H1 (cell line): Measurements from ENCODE around the gene C19orf18. TPM values are rescaled to one million over a fixed set of nuclear protein-coding genes. Genes with fewer than 3 reads are reported as not detected.

Source experiments
- CTCF ChIA-PET: fragments of 300-600 bp; sonication (Branson Sonifier 250); formaldehyde crosslinking; loops from one replicate; lab custom pipeline; 2021; ENCODE audit not compliant: partially characterized antibody; lab: Charles Lee
- POLR2A ChIA-PET: fragments of 300-600 bp; sonication (Branson Sonifier 250); formaldehyde crosslinking; loops from one replicate; lab custom pipeline; 2021; ENCODE audit warnings: inconsistent platforms; ENCODE audit not compliant: partially characterized antibody; lab: Charles Lee
- DNase-seq, 2 experiments: peaks; one replicate each; pipeline versions ENCODE4 v3.0.0 to v3.0.0-alpha.2; 2010 to 2022; ENCODE audit warnings: low spot score in 2 of 2, low read depth in 1 of 2, mixed read lengths in 1 of 2
- FAIRE-seq: peaks from 2 replicates; lab custom pipeline; 2011; peaks lifted over from hg19 to GRCh38; lab: Jason Lieb, UNC
- H2AFZ ChIP-seq: 2 replicates; pipeline ENCODE4 v1.8.1; 2012; ENCODE audit warnings: low read length, inconsistent platforms
- H2AK5ac ChIP-seq: 2 replicates; pipeline ENCODE4 v1.6.1; 2013; ENCODE audit warnings: low read depth, low read length
- H2BK120ac ChIP-seq: replicated peaks from 2 replicates; pipeline ENCODE3; 2013; ENCODE audit warnings: low read depth, low read length, inconsistent platforms
- H2BK12ac ChIP-seq: 2 replicates; pipeline ENCODE4 v1.6.1; 2013; ENCODE audit warnings: low read depth, low read length
- H2BK15ac ChIP-seq: 2 replicates; pipeline ENCODE4 v1.6.1; 2013; ENCODE audit warnings: low read length
- H2BK20ac ChIP-seq: 2 replicates; pipeline ENCODE4 v1.6.1; 2013; ENCODE audit warnings: low read length
- H2BK5ac ChIP-seq: 2 replicates; pipeline ENCODE4 v1.6.1; 2013; ENCODE audit warnings: low read depth, low read length
- H3K14ac ChIP-seq: 2 replicates; pipeline ENCODE4 v1.6.1; 2013; ENCODE audit warnings: inconsistent platforms; ENCODE audit not compliant: insufficient read length
- H3K18ac ChIP-seq: 2 replicates; pipeline ENCODE4 v1.6.1; 2013; ENCODE audit warnings: low read length; ENCODE audit errors: extremely low read depth
- H3K23ac ChIP-seq: 2 replicates; pipeline ENCODE4 v1.6.1; 2013; ENCODE audit warnings: inconsistent platforms; ENCODE audit not compliant: insufficient read length
- H3K23me2 ChIP-seq: 2 replicates; pipeline ENCODE4 v1.6.1; 2013; ENCODE audit warnings: low read depth, low read length
- H3K27ac ChIP-seq: 2 replicates; pipeline ENCODE4 v1.6.1; 2011; ENCODE audit warnings: low read depth, low read length, inconsistent platforms
- H3K27me3 ChIP-seq, 4 experiments: replicated peaks in 1 of 4; 1 replicate in 1 of 4; 2 replicates in 3 of 4; pipeline versions ENCODE4 v1.6.1 to v1.8.1; 2011 to 2013; ENCODE audit warnings: low read length in 3 of 4, mild to moderate bottlenecking in 3 of 4, inconsistent platforms in 2 of 4, mixed read lengths in 2 of 4, moderate library complexity in 1 of 4; ENCODE audit not compliant: control insufficient read depth in 3 of 4, insufficient read depth in 3 of 4; ENCODE audit errors: extremely low read depth in 1 of 4
- H3K36me3 ChIP-seq, 4 experiments: 2 replicates each; pipeline versions ENCODE4 v1.6.1 to v1.8.1; 2011 to 2013; ENCODE audit warnings: mild to moderate bottlenecking in 4 of 4, low read length in 3 of 4, moderate library complexity in 2 of 4, control low read depth in 1 of 4, inconsistent platforms in 1 of 4; ENCODE audit not compliant: insufficient read depth in 4 of 4, control insufficient read depth in 2 of 4
- H3K4ac ChIP-seq: replicated peaks from 2 replicates; pipeline ENCODE3; 2013; ENCODE audit warnings: low read length, low read depth, mixed read lengths, inconsistent platforms; ENCODE audit not compliant: insufficient read length
- H3K4me1 ChIP-seq, 4 experiments: replicated peaks in 1 of 4; 1 replicate in 1 of 4; 2 replicates in 3 of 4; pipeline versions ENCODE4 v1.6.1 to v1.8.1; 2011 to 2013; ENCODE audit warnings: low read length in 3 of 4, inconsistent platforms in 2 of 4, mixed read lengths in 1 of 4; ENCODE audit not compliant: insufficient read depth in 4 of 4, control insufficient read depth in 3 of 4
- H3K4me2 ChIP-seq, 2 experiments: 2 replicates each; pipeline versions ENCODE4 v1.6.1 to v1.8.1; 2011 to 2013; ENCODE audit warnings: low read depth in 2 of 2, low read length in 2 of 2, control low read depth in 1 of 2, inconsistent platforms in 1 of 2, mild to moderate bottlenecking in 1 of 2; ENCODE audit not compliant: insufficient read depth in 1 of 2
- H3K4me3 ChIP-seq, 4 experiments: fragments of 200-600, 300-600 bp in 1 of 4; sonication (generic), shearing (Covaris generic), sonication (Bioruptor Twin) in 1 of 4; 2 replicates each; pipeline versions ENCODE4 v1.5.1 to v1.8.1; 2011 to 2016; ENCODE audit warnings: low read length in 4 of 4, low read depth in 3 of 4, control low read depth in 2 of 4, inconsistent platforms in 2 of 4, mild to moderate bottlenecking in 2 of 4, mixed read lengths in 1 of 4, moderate library complexity in 1 of 4; ENCODE audit not compliant: insufficient read depth in 2 of 4; ENCODE audit errors: extremely low read depth in 1 of 4
- H3K56ac ChIP-seq: replicated peaks from 2 replicates; pipeline ENCODE3; 2013; ENCODE audit warnings: low read depth, mild to moderate bottlenecking, mixed read lengths, low read length, inconsistent platforms; ENCODE audit not compliant: insufficient read length
- H3K79me1 ChIP-seq: 2 replicates; pipeline ENCODE4 v1.6.1; 2013; ENCODE audit warnings: low read depth, low read length, control low read depth
- H3K79me2 ChIP-seq, 2 experiments: 2 replicates each; pipeline versions ENCODE4 v1.6.1 to v1.8.1; 2012 to 2013; ENCODE audit warnings: low read length in 2 of 2, mild to moderate bottlenecking in 2 of 2, inconsistent platforms in 1 of 2; ENCODE audit not compliant: insufficient read depth in 2 of 2, control insufficient read depth in 1 of 2
- H3K9ac ChIP-seq, 4 experiments: replicated peaks in 1 of 4; 1 replicate in 1 of 4; 2 replicates in 3 of 4; pipeline versions ENCODE4 v1.6.1 to v1.8.1; 2011 to 2013; ENCODE audit warnings: low read depth in 3 of 4, low read length in 3 of 4, control low read depth in 2 of 4, mild to moderate bottlenecking in 2 of 4, moderate library complexity in 2 of 4, inconsistent platforms in 1 of 4; ENCODE audit errors: extremely low read depth in 1 of 4
- H3K9me3 ChIP-seq, 2 experiments: 2 replicates each; pipeline versions ENCODE4 v1.6.1 to v1.8.1; 2012 to 2013; ENCODE audit warnings: mild to moderate bottlenecking in 2 of 2, moderate library complexity in 2 of 2, control low read depth in 1 of 2, inconsistent platforms in 1 of 2, low read depth in 1 of 2, low read length in 1 of 2, mixed read lengths in 1 of 2; ENCODE audit not compliant: insufficient read depth in 2 of 2
- H4K20me1 ChIP-seq, 2 experiments: replicated peaks in 1 of 2; 2 replicates each; pipeline versions ENCODE3 to v1.8.1; 2011 to 2013; ENCODE audit warnings: inconsistent platforms in 2 of 2, low read length in 2 of 2, mild to moderate bottlenecking in 1 of 2; ENCODE audit not compliant: insufficient read depth in 2 of 2, control insufficient read depth in 1 of 2
- H4K5ac ChIP-seq: 2 replicates; pipeline ENCODE4 v1.6.1; 2013; ENCODE audit warnings: low read length, low read depth, mixed read lengths, inconsistent platforms; ENCODE audit not compliant: insufficient read length
- H4K8ac ChIP-seq: 2 replicates; pipeline ENCODE4 v1.8.0; 2013; ENCODE audit warnings: mild to moderate bottlenecking, moderate library complexity, low read length, inconsistent platforms; ENCODE audit not compliant: insufficient read depth; ENCODE audit errors: extremely low read depth
- H4K91ac ChIP-seq: replicated peaks from 2 replicates; pipeline ENCODE3; 2013; ENCODE audit warnings: low read length, mixed read lengths, inconsistent platforms; ENCODE audit not compliant: insufficient read length
- BCL11A ChIP-seq, 2 experiments: IDR thresholded peaks; one replicate each; pipeline ENCODE4 v1.6.1; 2011; ENCODE audit warnings: low read depth in 2 of 2, low read length in 2 of 2, mild to moderate bottlenecking in 2 of 2
- CREB1 ChIP-seq: IDR thresholded peaks from 2 replicates; pipeline ENCODE4 v1.6.1; 2012; ENCODE audit warnings: inconsistent platforms
- KDM1A ChIP-seq: fragments of 200-600, 300-600 bp; sonication (generic); IDR thresholded peaks from 2 replicates; pipeline ENCODE4 v1.7.1; 2016; ENCODE audit warnings: mild to moderate bottlenecking, low read length, borderline replicate concordance
- KDM5A ChIP-seq: fragments of 200-600 bp; IDR thresholded peaks from 2 replicates; pipeline ENCODE4 v1.7.1; 2012; ENCODE audit warnings: mild to moderate bottlenecking, low read length, inconsistent platforms, mixed read lengths
- POLR2A ChIP-seq, 2 experiments: IDR thresholded peaks; 1 replicate in 1 of 2; 2 replicates in 1 of 2; pipeline ENCODE4 v1.6.1; 2011; ENCODE audit warnings: low read depth in 2 of 2, low read length in 2 of 2, mild to moderate bottlenecking in 2 of 2; ENCODE audit errors: control extremely low read depth in 1 of 2
- RXRA ChIP-seq: IDR thresholded peaks from 2 replicates; pipeline ENCODE4 v1.6.1; 2011; ENCODE audit warnings: low read depth, mild to moderate bottlenecking, low read length, moderate library complexity; ENCODE audit not compliant: insufficient read depth
- SP4 ChIP-seq: IDR thresholded peaks from 2 replicates; pipeline ENCODE4 v1.6.1; 2012; ENCODE audit warnings: low read length, inconsistent platforms
- TEAD4 ChIP-seq: IDR thresholded peaks from 2 replicates; pipeline ENCODE4 v1.6.1; 2012; ENCODE audit warnings: low read depth, low read length, inconsistent platforms, mixed read lengths
- WGBS, 2 experiments: shearing (Covaris generic) in 1 of 2; methylation state at CpG; one replicate each; pipeline versions ENCODE4 v1.1.6 to v1.1.7; 2013 to 2015; ENCODE audit warnings: low lambda C conversion rate in 2 of 2, mixed read lengths in 2 of 2, inconsistent platforms in 1 of 2, low coverage in 1 of 2, missing lambda C conversion rate in 1 of 2; ENCODE audit not compliant: insufficient replicate concordance in 2 of 2, insufficient coverage in 1 of 2, insufficient read length in 1 of 2; ENCODE audit errors: extremely low coverage in 1 of 2, missing lambda C conversion rate in 1 of 2; 5-methylcytosine and 5-hydroxymethylcytosine counted together
- polyA plus RNA-seq, 7 experiments: library from polyadenylated mRNA; depleted of rRNA in 3 of 7; stranded (reverse) in 5 of 7; unstranded in 2 of 7; fragments of >200 nt in 5 of 7; fragments of 200-250 nt in 2 of 7; gene quantifications; 1 replicate in 5 of 7; 2 replicates in 1 of 7; 4 replicates in 1 of 7; pipeline versions ENCODE4 v1.2.1 to v1.2.3, GENCODE V29; 2011 to 2013; ENCODE audit warnings: missing spikeins in 2 of 7, mixed read lengths in 2 of 7
- total RNA-seq: library from RNA; stranded (reverse); fragmentation: NEBNext Ultra II Directional; extraction: Animal tissue kit (Norgen Biotek cat#: 25700); gene quantifications from 2 replicates; pipeline ENCODE4 v1.2.1, GENCODE V29; 2021

C19orf18 gene
- total and polyA plus RNA-seq, 2 of the 8 experiments (the other 6 are each of a cell fraction or from before 2014, with no cell fraction given) = 0.12 to 0.99 TPM

DNA sequence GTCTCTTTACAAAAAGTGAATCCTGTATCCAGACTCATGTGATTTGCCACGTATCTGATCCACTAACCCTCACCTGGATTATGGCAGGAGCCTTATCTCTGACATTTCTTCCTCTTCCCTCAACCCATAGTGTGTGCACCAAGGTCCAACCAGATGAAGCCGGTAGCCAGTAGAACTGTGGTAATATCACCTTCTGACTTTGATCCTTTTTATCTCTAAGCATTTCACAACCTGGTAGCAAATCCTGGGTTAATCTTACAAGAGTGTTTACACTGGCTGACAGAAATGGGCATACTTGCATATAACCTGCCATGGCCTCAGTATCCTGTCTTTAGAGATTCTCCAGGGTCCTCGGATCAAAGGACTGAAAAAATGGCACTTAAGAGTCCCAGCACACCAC lies 59.8 kb downstream of the C19orf18 start:
- TF ChIP-seq CREB1 = no peak
- no peak for TF ChIP-seq SP4
- TF ChIP-seq RXRA = no peak
- TF ChIP-seq BCL11A (IDR thresholded peaks at IDR 0.05; ENCODE audit: low read depth in 2 of 2, low read length in 2 of 2) = no peak
- no peak for TF ChIP-seq TEAD4
- no peak for TF ChIP-seq KDM5A
- TF ChIP-seq POLR2A (IDR thresholded peaks at IDR 0.05; ENCODE audit: control extremely low read depth in 1 of 2, low read depth in 2 of 2, low read length in 2 of 2) = no peak
- TF ChIP-seq KDM1A = no peak
- H3K9me3 ChIP-seq = no peaks in the 10 kb centered on the region
- H2AFZ ChIP-seq = no peak overlapping the region
- no peak overlapping the region for H2BK5ac ChIP-seq
- no peak overlapping the region for H4K91ac ChIP-seq
- 90% methylated on average over 3 of the region's 3 CpGs; no CpG with 5 or more reads in 1 of the 2 experiments for WGBS, 2 experiments
- H3K27ac ChIP-seq = no peak overlapping the region
- peaks cover 0 to 2% of the 10 kb centered on the region in 2 experiments for H4K20me1 ChIP-seq
- DNase-seq (no peak), FAIRE-seq (no peak)
- H2AK5ac ChIP-seq = no peak overlapping the region
- peaks cover 6 to 32% (median 13%) of the 10 kb centered on the region in 4 experiments; a peak in 7 of 8 replicates for H3K36me3 ChIP-seq
- no peak overlapping the region for H2BK15ac ChIP-seq
- H3K4ac ChIP-seq = no peak overlapping the region
- no peak overlapping the region for H3K18ac ChIP-seq
- H3K4me1 ChIP-seq = peaks cover 0 to 1% (median 0%) of the 10 kb centered on the region in 4 experiments; a peak in 1 of 7 replicates
- H3K56ac ChIP-seq = no peak overlapping the region
- no peak overlapping the region for H2BK20ac ChIP-seq
- H3K27me3 ChIP-seq = no peaks in the 10 kb centered on the region
- no peak overlapping the region for H4K5ac ChIP-seq
- peaks cover 2% of the 10 kb centered on the region; the same call in 1 of the 2 replicates for H3K23me2 ChIP-seq
- ChIA-PET CTCF (interaction anchor here (1.3 kb wide), 1 partner anchor 94 kb away, joined by 3 read pairs; no protein-coding TSS in a partner anchor), POLR2A (interaction anchor here (0.6 to 4.4 kb wide), 9 partner anchors 11 to 322 kb away, joined by 3 to 33 read pairs (median 4); partner anchors contain the start of genes ZNF418, ZNF587 and ZNF814)
- H3K23ac ChIP-seq = no peak overlapping the region
- no peak overlapping the region for H4K8ac ChIP-seq
- H2BK120ac ChIP-seq = no peak overlapping the region
- no peak overlapping the region for H3K9ac ChIP-seq
- H2BK12ac ChIP-seq = no peak overlapping the region
- H3K79me1 ChIP-seq = 0 out of 2 replicates have a peak, but pooled peaks cover 3% of the 10 kb centered on the region
- H3K14ac ChIP-seq = no peak overlapping the region
- no peak overlapping the region; a peak in 1 of 4 replicates for H3K4me2 ChIP-seq
- peaks cover 0 to 30% of the 10 kb centered on the region in 2 experiments; a peak in 2 of 4 replicates for H3K79me2 ChIP-seq
- no peak overlapping the region for H3K4me3 ChIP-seq
